Measurements from ENCODE around the gene TSPY3.
"Not testable (repeated sequence)": the region's sequence is repeated elsewhere in the genome, so short reads cannot be mapped to it uniquely, and the experiment has no call there.

The TSPY3 gene

GRCh38 chrY:9398121-9398520 lies at the start of gene TSPY3:
Gene TSPY3, plus strand, starts transcription at chrY:9398421. Its CDS starts 46 bp downstream, at chrY:9398467.
- DNase-seq: not testable (repeated sequence)

GRCh38 chrY:9357497-9357896 lies 40.7 kb upstream of the TSPY3 start, which contains the start of gene TSPY8:
Gene TSPY8, plus strand, starts transcription at chrY:9357797. Its CDS starts 46 bp downstream, at chrY:9357843.
- not testable (repeated sequence) for DNase-seq

GRCh38 chrY:9396527-9396926 lies 1.7 kb upstream of the TSPY3 start:
- not testable (repeated sequence) for DNase-seq

Measured in stimulated activated CD4-positive, alpha-beta T cell treated with anti-CD3 and anti-CD28 coated beads, Interleukin-4, amount 100 ng/mL, for 4 hours (primary cell).